Mesodermal cell (in vitro differentiated cells): ENCODE results near the gene INPP5A.

Source experiments
- H3K27ac ChIP-seq: 2 replicates; pipeline ENCODE4 v1.7.0; 2013; ENCODE audit warnings: mild to moderate bottlenecking, low read depth, low read length, moderate library complexity; ENCODE audit not compliant: severe bottlenecking
- H3K36me3 ChIP-seq: 2 replicates; pipeline ENCODE4 v1.7.1; 2013; ENCODE audit warnings: mild to moderate bottlenecking, low read length, moderate library complexity; ENCODE audit not compliant: control insufficient read depth, insufficient read depth
- H3K4me1 ChIP-seq: one replicate; pipeline ENCODE4 v1.7.1; 2013; ENCODE audit warnings: mild to moderate bottlenecking, low read length; ENCODE audit not compliant: insufficient read depth, control insufficient read depth, poor library complexity, severe bottlenecking
- H3K4me3 ChIP-seq: 2 replicates; pipeline ENCODE4 v1.7.0; 2013; ENCODE audit warnings: low read length, control low read depth, mild to moderate bottlenecking; ENCODE audit not compliant: insufficient read depth, poor library complexity, severe bottlenecking; ENCODE audit errors: extremely low read depth
- H3K9me3 ChIP-seq: 2 replicates; pipeline ENCODE4 v1.7.1; 2013; ENCODE audit warnings: mild to moderate bottlenecking, low read length, moderate library complexity; ENCODE audit not compliant: control insufficient read depth
- WGBS, 2 experiments: methylation state at CpG; one replicate each; pipeline ENCODE4 v1.1.5; 2013; ENCODE audit warnings: missing lambda C conversion rate in 2 of 2; ENCODE audit not compliant: insufficient coverage in 2 of 2; 5-methylcytosine and 5-hydroxymethylcytosine counted together

The INPP5A gene

GRCh38 chr10:132809232-132810140 is 271.9 kb downstream of the INPP5A start:
- Histone ChIP-seq H3K27ac (no peak overlapping the region), H3K36me3 (no peaks in the 10 kb centered on the region), H3K4me1 (no peaks in the 10 kb centered on the region), H3K4me3 (no peak overlapping the region), H3K9me3 (no peaks in the 10 kb centered on the region)
- 89 to 91% methylated on average over 33 to 35 of the region's 38 CpGs for WGBS, 2 experiments

GRCh38 chr10:132810141-132810806 is 272.7 kb downstream of the INPP5A start:
- Histone ChIP-seq H3K36me3 (no peaks in the 10 kb centered on the region), H3K4me1 (no peaks in the 10 kb centered on the region), H3K9me3 (no peaks in the 10 kb centered on the region), H3K27ac (no peak overlapping the region), H3K4me3 (no peak overlapping the region)
- WGBS, 2 experiments: 90 to 92% methylated on average over 36 to 39 of the region's 39 CpGs

DNA sequence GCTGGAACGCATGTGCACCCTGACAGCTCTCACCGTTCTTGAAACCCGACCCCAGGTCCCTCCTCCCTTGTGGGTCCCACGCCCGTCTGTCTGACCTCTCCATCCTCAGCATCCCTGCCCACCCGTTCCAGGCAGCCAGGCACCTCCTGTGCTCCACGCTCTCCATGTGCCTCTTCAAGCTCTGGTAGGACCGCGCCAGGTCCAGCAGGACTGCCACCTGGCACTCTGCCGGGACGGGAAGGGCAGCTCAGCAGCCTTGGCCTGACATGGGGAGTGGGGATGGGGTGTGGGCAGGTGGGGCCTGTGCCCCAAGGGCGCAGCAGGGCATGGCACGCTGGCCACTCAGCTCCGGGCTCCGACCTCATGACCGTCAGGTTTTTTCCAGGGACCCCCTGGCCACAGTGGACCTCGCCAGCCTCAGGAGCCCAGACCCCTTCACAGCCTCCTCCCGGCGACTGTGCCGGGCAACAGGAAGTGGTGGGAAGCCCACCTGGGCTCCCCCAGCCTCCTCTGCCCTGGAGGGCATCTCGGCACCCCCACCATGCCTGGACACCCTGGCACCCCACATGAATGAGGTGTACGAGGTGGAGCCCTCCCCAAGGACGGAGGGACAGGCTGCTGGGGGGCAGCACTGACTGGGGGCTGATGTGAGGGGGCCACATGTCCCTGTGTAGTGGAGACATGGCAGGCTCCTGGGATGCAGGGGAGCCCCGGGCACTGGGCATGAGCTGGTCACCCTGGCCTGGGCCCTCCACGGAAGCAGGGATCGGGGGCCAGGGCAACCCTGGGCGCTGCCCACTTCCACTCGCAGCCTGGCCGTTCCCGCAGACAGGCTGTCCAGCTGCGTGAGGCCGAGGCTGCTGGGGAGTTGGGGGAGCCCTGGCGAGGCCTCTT is 273.5 kb downstream of the INPP5A start:
- Histone ChIP-seq H3K36me3 (no peaks in the 10 kb centered on the region), H3K27ac (no peak overlapping the region), H3K9me3 (no peaks in the 10 kb centered on the region), H3K4me1 (no peaks in the 10 kb centered on the region), H3K4me3 (no peak overlapping the region)
- WGBS, 2 experiments: 91 to 94% methylated on average over 26 to 31 of the region's 33 CpGs

GRCh38 chr10:132811891-132812481 is 274.4 kb downstream of the INPP5A start:
- WGBS, 2 experiments: 91 to 96% methylated on average over 25 to 26 of the region's 26 CpGs
- H3K4me1 ChIP-seq: no peaks in the 10 kb centered on the region
- H3K27ac ChIP-seq: no peak overlapping the region
- no peaks in the 10 kb centered on the region for H3K9me3 ChIP-seq
- no peak overlapping the region for H3K4me3 ChIP-seq
- no peaks in the 10 kb centered on the region for H3K36me3 ChIP-seq

DNA sequence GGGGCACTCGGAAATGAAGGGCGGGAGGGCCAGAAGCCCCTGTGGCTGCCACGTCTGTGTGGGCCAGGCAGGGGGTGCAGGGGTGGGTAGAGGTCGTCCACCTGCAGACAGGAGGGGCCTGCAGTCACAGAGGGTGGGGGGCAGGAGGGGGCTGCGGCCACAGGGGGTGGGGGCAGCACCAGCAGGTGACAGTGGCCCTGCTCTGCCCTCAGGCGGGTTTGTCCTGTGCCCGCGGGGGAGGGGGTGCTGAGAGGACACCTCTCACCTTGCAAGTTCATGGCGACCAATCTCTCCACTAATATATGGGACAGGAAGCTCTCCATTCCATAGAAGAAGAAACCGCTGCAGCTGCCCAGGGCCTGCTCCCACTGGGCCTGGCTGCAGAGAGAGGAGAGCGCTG is 274.9 kb downstream of the INPP5A start:
- Histone ChIP-seq H3K4me3 (no peak overlapping the region), H3K4me1 (no peaks in the 10 kb centered on the region), H3K27ac (no peak overlapping the region), H3K9me3 (no peaks in the 10 kb centered on the region), H3K36me3 (no peaks in the 10 kb centered on the region)
- 80 to 83% methylated on average over 4 to 7 of the region's 11 CpGs for WGBS, 2 experiments

DNA sequence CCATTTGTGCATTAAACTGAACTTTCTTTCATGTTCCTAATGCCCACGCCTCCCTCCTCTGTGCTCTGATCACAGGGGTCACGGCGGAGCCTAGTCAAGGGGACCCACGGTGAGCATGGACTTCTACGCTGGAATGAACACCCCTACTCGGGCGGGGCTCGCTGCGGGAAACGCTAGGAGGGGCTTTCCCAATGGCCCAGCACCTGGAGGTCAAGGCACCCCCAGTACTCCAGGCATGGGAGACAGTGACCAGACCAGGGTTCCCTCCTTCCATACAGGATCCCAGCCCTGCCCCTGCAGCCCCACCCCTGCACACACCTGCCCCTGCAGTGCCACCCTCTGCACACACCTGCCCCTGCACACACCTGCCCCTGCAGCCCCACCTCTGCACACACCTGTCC is 275.4 kb downstream of the INPP5A start:
- 89 to 94% methylated on average over 10 of the region's 10 CpGs for WGBS, 2 experiments
- H3K9me3 ChIP-seq: no peaks in the 10 kb centered on the region
- H3K4me1 ChIP-seq: no peaks in the 10 kb centered on the region
- no peaks in the 10 kb centered on the region for H3K36me3 ChIP-seq
- H3K27ac ChIP-seq: no peak overlapping the region
- no peak overlapping the region for H3K4me3 ChIP-seq

GRCh38 chr10:132813560-132814468 is 276.2 kb downstream of the INPP5A start:
- Histone ChIP-seq H3K4me1 (no peaks in the 10 kb centered on the region), H3K27ac (no peak overlapping the region), H3K4me3 (no peak overlapping the region), H3K36me3 (no peaks in the 10 kb centered on the region), H3K9me3 (no peaks in the 10 kb centered on the region)
- 85 to 90% methylated on average over 10 to 16 of the region's 28 CpGs for WGBS, 2 experiments

- Histone ChIP-seq H3K27ac (no peak overlapping the region), H3K4me1 (no peaks in the 10 kb centered on the region), H3K9me3 (peaks cover 2% of the 10 kb centered on the region), H3K36me3 (no peaks in the 10 kb centered on the region), H3K4me3 (no peak overlapping the region)
- WGBS, 2 experiments: 84 to 92% methylated on average over 14 to 15 of the region's 16 CpGs
Measured at GRCh38 chr10:132814469-132814856, 276.9 kb downstream of the INPP5A start.

DNA sequence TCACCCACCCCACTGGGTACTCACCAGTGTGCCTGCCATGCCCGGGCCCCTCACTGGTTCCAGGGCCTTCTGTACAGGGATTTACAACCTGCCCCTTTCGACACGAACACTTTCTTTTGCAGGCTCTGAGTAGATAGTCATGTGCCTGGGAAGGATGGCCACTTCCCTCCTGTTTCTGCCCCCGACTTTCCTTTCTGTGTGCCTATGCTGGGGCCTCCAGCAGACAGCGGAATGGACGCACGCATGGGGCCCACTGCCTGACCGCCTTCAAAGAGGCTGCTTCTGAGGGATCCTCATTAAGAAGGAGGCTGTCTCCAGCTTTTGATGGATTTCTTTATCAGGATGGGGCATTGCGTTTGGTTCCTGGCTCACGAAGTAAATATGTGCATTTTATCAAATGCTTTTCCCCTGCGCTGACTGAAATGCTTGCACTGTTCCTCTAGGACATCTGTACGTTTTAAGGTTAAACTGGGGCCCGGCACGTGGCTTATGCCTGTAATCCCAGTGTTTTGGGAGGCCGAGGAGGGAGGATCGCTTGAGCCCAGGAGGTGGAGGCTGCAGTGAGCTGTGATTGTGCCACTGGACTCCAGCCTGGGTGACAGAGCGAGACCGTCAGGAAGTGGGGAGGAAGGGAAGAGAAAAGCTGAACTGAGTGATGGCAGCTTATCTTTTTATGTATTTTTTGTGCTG is 277.7 kb downstream of the INPP5A start:
- Histone ChIP-seq H3K4me3 (no peak overlapping the region), H3K36me3 (no peaks in the 10 kb centered on the region), H3K27ac (no peak overlapping the region), H3K4me1 (no peaks in the 10 kb centered on the region), H3K9me3 (peaks cover 4% of the 10 kb centered on the region)
- 86% methylated on average over 15 to 18 of the region's 18 CpGs for WGBS, 2 experiments
